Measurements from ENCODE around the gene HHIPL1. TPM values are rescaled to one million over a fixed set of nuclear protein-coding genes. Genes with fewer than 3 reads are reported as not detected.

HHIPL1 gene
- total RNA-seq, 4 donors from 2014 or later = 0.13 to 4.7 (median 0.56) TPM

GRCh38 chr14:99707921-99708320 is 63.0 kb downstream of the HHIPL1 start:
- Histone ChIP-seq H3K4me3 (no peak overlapping the region), H3K9me3 (no peaks in the 10 kb centered on the region), H3K4me1 (no peaks in the 10 kb centered on the region), H3K27me3 (no peaks in the 10 kb centered on the region), H3K36me3 (no peaks in the 10 kb centered on the region), H3K27ac (no peak overlapping the region)
- WGBS = 84% methylated on average over 9 of the region's 9 CpGs
- TF ChIP-seq CTCF (IDR thresholded peaks at IDR 0.05) = no peak
- no peak for TF ChIP-seq EP300 (IDR thresholded peaks at IDR 0.05)
- no peak for TF ChIP-seq POLR2AphosphoS5 (IDR thresholded peaks at IDR 0.05)
- no peak for TF ChIP-seq POLR2A (IDR thresholded peaks at IDR 0.05)
- DNase-seq (ENCODE audit: low spot score in 2 of 2) = peak in 1 of 2 donors; percentile 58

- Histone ChIP-seq H3K36me3 (no peaks in the 10 kb centered on the region), H3K27me3 (no peaks in the 10 kb centered on the region), H3K4me3 (no peak overlapping the region), H3K4me1 (no peaks in the 10 kb centered on the region), H3K27ac (no peak overlapping the region), H3K9me3 (no peaks in the 10 kb centered on the region)
- DNase-seq (ENCODE audit: low spot score in 2 of 2) = peak in 1 of 2 donors; percentile 44
- WGBS = 93% methylated on average over 5 of the region's 7 CpGs
- TF ChIP-seq CTCF (IDR thresholded peaks at IDR 0.05) = no peak
- no peak for TF ChIP-seq POLR2AphosphoS5 (IDR thresholded peaks at IDR 0.05)
- no peak for TF ChIP-seq EP300 (IDR thresholded peaks at IDR 0.05)
- TF ChIP-seq POLR2A (IDR thresholded peaks at IDR 0.05) = no peak
Measured at GRCh38 chr14:99708449-99708848, 63.5 kb downstream of the HHIPL1 start.

GRCh38 chr14:99713972-99714371 is 69.0 kb downstream of the HHIPL1 start:
- H3K9me3 ChIP-seq = no peaks in the 10 kb centered on the region
- no peak overlapping the region for H3K4me3 ChIP-seq
- H3K4me1 ChIP-seq = no peaks in the 10 kb centered on the region
- no peak overlapping the region for H3K27ac ChIP-seq
- no peaks in the 10 kb centered on the region for H3K27me3 ChIP-seq
- 75% methylated on average over 3 of the region's 3 CpGs for WGBS
- TF ChIP-seq EP300 (IDR thresholded peaks at IDR 0.05) = no peak
- TF ChIP-seq POLR2AphosphoS5 (IDR thresholded peaks at IDR 0.05) = no peak
- no peak for DNase-seq (ENCODE audit: low spot score in 2 of 2)
- no peaks in the 10 kb centered on the region for H3K36me3 ChIP-seq

- DNase-seq (ENCODE audit: low spot score in 2 of 2) = peak in 1 of 2 donors; percentile 60
- no peaks in the 10 kb centered on the region for H3K36me3 ChIP-seq
- no peaks in the 10 kb centered on the region for H3K4me1 ChIP-seq
- no peak overlapping the region for H3K27ac ChIP-seq
- H3K27me3 ChIP-seq = no peaks in the 10 kb centered on the region
- no peak overlapping the region for H3K4me3 ChIP-seq
- no peaks in the 10 kb centered on the region for H3K9me3 ChIP-seq
- no peak for TF ChIP-seq POLR2A (IDR thresholded peaks at IDR 0.05)
- TF ChIP-seq CTCF (IDR thresholded peaks at IDR 0.05) = no peak
- no peak for TF ChIP-seq POLR2AphosphoS5 (IDR thresholded peaks at IDR 0.05)
- TF ChIP-seq EP300 (IDR thresholded peaks at IDR 0.05) = no peak
- WGBS = 81% methylated on average over 24 of the region's 24 CpGs
Measured at GRCh38 chr14:99715266-99716000, 70.5 kb downstream of the HHIPL1 start.

- no peak for TF ChIP-seq POLR2AphosphoS5 (IDR thresholded peaks at IDR 0.05)
- no peak for TF ChIP-seq CTCF (IDR thresholded peaks at IDR 0.05)
- no peak for TF ChIP-seq EP300 (IDR thresholded peaks at IDR 0.05)
- TF ChIP-seq POLR2A (IDR thresholded peaks at IDR 0.05) = no peak
- WGBS = 69% methylated on average over 8 of the region's 10 CpGs
- H3K4me1 ChIP-seq = no peaks in the 10 kb centered on the region
- H3K27me3 ChIP-seq = no peaks in the 10 kb centered on the region
- no peak overlapping the region for H3K4me3 ChIP-seq
- no peaks in the 10 kb centered on the region for H3K9me3 ChIP-seq
- peak in 1 of 2 donors; percentile 48 for DNase-seq (ENCODE audit: low spot score in 2 of 2)
- H3K27ac ChIP-seq = no peak overlapping the region
- H3K36me3 ChIP-seq = no peaks in the 10 kb centered on the region
Measured at GRCh38 chr14:99716091-99716849, 71.3 kb downstream of the HHIPL1 start.

Data from suprapubic skin (tissue), 4 donors.